Measurements from ENCODE around the gene WNT2.

DNA sequence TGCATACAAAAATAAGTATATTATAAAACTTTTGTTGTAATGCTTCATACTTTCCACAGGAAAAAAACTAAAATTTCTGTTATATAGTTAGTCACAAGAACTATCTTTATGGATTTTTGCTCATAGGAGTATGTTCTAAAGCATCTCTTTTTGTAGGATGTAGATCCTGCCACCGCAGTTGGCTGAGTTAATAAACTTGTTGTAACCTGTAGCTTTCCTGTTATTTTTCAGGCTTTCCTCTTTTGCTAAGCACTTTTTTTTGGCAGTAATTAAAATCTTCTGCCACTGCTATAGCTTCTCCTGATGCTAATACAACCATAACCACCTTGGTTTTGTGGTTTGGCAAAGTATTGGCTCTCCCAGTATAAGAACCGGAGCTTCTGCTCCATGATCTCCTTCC is 60.3 kb downstream of the WNT2 start:
- TF ChIP-seq POLR2AphosphoS5 (IDR thresholded peaks at IDR 0.05; ENCODE audit: borderline replicate concordance, low read depth, low read length) (no peak), EZH2 (IDR thresholded peaks at IDR 0.05) (no peak), FOXP2 (optimal IDR thresholded peaks at IDR 0.05; ENCODE audit: control extremely low read depth, extremely low read length, insufficient read depth) (no peak)
